Transverse colon (tissue), 4 donors: ENCODE data around the gene ANK3. TPM values are rescaled to one million over a fixed set of nuclear protein-coding genes. Genes with fewer than 3 reads are reported as not detected.
A peak's percentile ranks its signal among the peaks of the same experiment; 100 is the strongest.

Source experiments
- DNase-seq: peaks from one replicate; pipeline ENCODE4 v3.0.0-alpha.2; 2019
- H3K27ac ChIP-seq, 4 donors: fragments of 200-600 bp; sonication (generic); 2 replicates each; pipeline ENCODE4 v1.5.1; 2016 to 2018; ENCODE audit warnings: inconsistent platforms in 4 of 4
- H3K27me3 ChIP-seq: fragments of 200-600 bp; sonication (generic); 2 replicates; pipeline ENCODE4 v1.5.1; 2017; ENCODE audit warnings: inconsistent platforms
- H3K36me3 ChIP-seq, 4 donors: fragments of 200-600 bp; sonication (generic); 2 replicates each; pipeline ENCODE4 v1.5.1; 2017 to 2019; ENCODE audit warnings: inconsistent platforms in 4 of 4
- H3K4me1 ChIP-seq, 4 donors: fragments of 200-600 bp; sonication (generic); 2 replicates each; pipeline ENCODE4 v1.5.1; 2017 to 2020; ENCODE audit warnings: inconsistent platforms in 4 of 4
- H3K4me3 ChIP-seq, 4 donors: fragments of 200-600 bp; sonication (generic); 1 replicate in 1 of 4; 2 replicates in 3 of 4; pipeline versions ENCODE4 v1.5.1 to v1.6.1; 2017 to 2019; ENCODE audit warnings: inconsistent platforms in 4 of 4
- H3K9me3 ChIP-seq, 2 donors: fragments of 200-600 bp; sonication (generic); 2 replicates each; pipeline ENCODE4 v1.5.1; 2017 to 2019; ENCODE audit warnings: inconsistent platforms in 2 of 2
- CTCF ChIP-seq, 5 experiments: fragments of 200-600 bp in 3 of 5; fragments of 450-650 bp in 2 of 5; sonication (generic) in 3 of 5; IDR thresholded peaks; 1 replicate in 2 of 5; 2 replicates in 3 of 5; pipeline ENCODE4 v1.5.1; 2016 to 2017; ENCODE audit warnings: antibody characterized with exemption in 5 of 5, inconsistent platforms in 3 of 5, mild to moderate bottlenecking in 2 of 5, moderate library complexity in 1 of 5
- EP300 ChIP-seq: sonication (generic); formaldehyde crosslinking; IDR thresholded peaks from one replicate; pipeline ENCODE4 v1.6.1; 2017; ENCODE audit warnings: antibody characterized with exemption, low read depth
- POLR2A ChIP-seq: fragments of 450-650 bp; IDR thresholded peaks from one replicate; pipeline ENCODE4 v1.6.1; 2016; ENCODE audit warnings: antibody characterized with exemption, mild to moderate bottlenecking, moderate library complexity
- POLR2AphosphoS5 ChIP-seq, 3 donors: sonication (generic); formaldehyde crosslinking; IDR thresholded peaks; one replicate each; pipeline ENCODE4 v1.6.1; 2016; ENCODE audit warnings: antibody characterized with exemption in 3 of 3
- WGBS, 2 donors: methylation state at CpG; one replicate each; pipeline ENCODE4 v1.1.5; 2018; ENCODE audit warnings: low coverage in 1 of 2; 5-methylcytosine and 5-hydroxymethylcytosine counted together
- in situ Hi-C, 4 donors: fragments of 200-750 bp; cut with MboI; loops; one replicate each; pipeline versions ENCODE4 v1.15.0 to v1.15.1; 2017; ENCODE audit warnings: low sequenced_read_pairs in 3 of 4, low pct_ligation_motif_present in 1 of 4, low pct_unique_long_range_greater_than_20kb in 1 of 4
- intact Hi-C: fragments of 100-400 bp; cut with DNase I; formaldehyde crosslinking; loops from one replicate; pipeline ENCODE4 v1.15.1; 2023; ENCODE audit warnings: low total_unique reads
- total RNA-seq, 4 donors: library from RNA; depleted of rRNA; stranded (reverse); fragments of >200 nt; gene quantifications; one replicate each; pipeline ENCODE4 v1.1.0, GENCODE V29; 2016

The ANK3 gene
- total RNA-seq, 4 donors from 2014 or later, result 41.2 to 230 (median 172) TPM

- Histone ChIP-seq H3K4me1 (no peaks in the 10 kb centered on the region), H3K36me3 (no peaks in the 10 kb centered on the region), H3K9me3 (no peaks in the 10 kb centered on the region), H3K27me3 (no peaks in the 10 kb centered on the region), H3K27ac (peak overlapping the region in 2 of 4 donors; percentile 14 to 25), H3K4me3 (no peak overlapping the region)
- WGBS, 2 donors, result 77 to 81% methylated on average over 4 to 5 of the region's 5 CpGs
- intact Hi-C loops (no loop called here), in situ Hi-C loops (no loop called here)
- no peak for DNase-seq
- no peak for TF ChIP-seq POLR2A
- no peak for TF ChIP-seq EP300
- no peak for TF ChIP-seq CTCF (IDR thresholded peaks at IDR 0.05)
- no peak for TF ChIP-seq POLR2AphosphoS5 (IDR thresholded peaks at IDR 0.05)
These were observed 84.2 kb downstream of the ANK3 start for GRCh38 chr10:60305380-60305892.

GRCh38 chr10:60304829-60305379 is 84.8 kb downstream of the ANK3 start:
- DNase-seq, result no peak
- H3K4me1 ChIP-seq, result no peaks in the 10 kb centered on the region
- in situ Hi-C loops (no loop called here), intact Hi-C loops (no loop called here)
- no peaks in the 10 kb centered on the region for H3K36me3 ChIP-seq
- 62 to 78% methylated on average over 2 of the region's 2 CpGs for WGBS, 2 donors
- no peaks in the 10 kb centered on the region for H3K27me3 ChIP-seq
- H3K9me3 ChIP-seq, result no peaks in the 10 kb centered on the region
- TF ChIP-seq EP300 (no peak), POLR2A (no peak), CTCF (IDR thresholded peaks at IDR 0.05) (no peak), POLR2AphosphoS5 (IDR thresholded peaks at IDR 0.05) (no peak)
- peak overlapping the region in 2 of 4 donors; percentile 14 to 25 for H3K27ac ChIP-seq
- no peak overlapping the region for H3K4me3 ChIP-seq

GRCh38 chr10:60303778-60304177 is 85.9 kb downstream of the ANK3 start:
- no peaks in the 10 kb centered on the region for H3K4me1 ChIP-seq
- no peak overlapping the region for H3K4me3 ChIP-seq
- in situ Hi-C loops (no loop called here), intact Hi-C loops (no loop called here)
- WGBS, 2 donors, result 92 to 100% methylated on average over 1 of the region's 1 CpG
- no peaks in the 10 kb centered on the region for H3K9me3 ChIP-seq
- no peaks in the 10 kb centered on the region for H3K27me3 ChIP-seq
- no peak for DNase-seq
- TF ChIP-seq CTCF (IDR thresholded peaks at IDR 0.05), result no peak
- no peak for TF ChIP-seq EP300
- TF ChIP-seq POLR2A, result no peak
- TF ChIP-seq POLR2AphosphoS5 (IDR thresholded peaks at IDR 0.05), result no peak
- H3K27ac ChIP-seq, result no peak overlapping the region
- H3K36me3 ChIP-seq, result no peaks in the 10 kb centered on the region

GRCh38 chr10:60299961-60300883 is 89.5 kb downstream of the ANK3 start:
- no peak overlapping the region for H3K27ac ChIP-seq
- no peaks in the 10 kb centered on the region for H3K4me1 ChIP-seq
- WGBS, 2 donors, result 79 to 89% methylated on average over 11 of the region's 11 CpGs
- H3K36me3 ChIP-seq, result no peaks in the 10 kb centered on the region
- TF ChIP-seq POLR2AphosphoS5 (IDR thresholded peaks at IDR 0.05) (no peak), EP300 (no peak), CTCF (IDR thresholded peaks at IDR 0.05) (no peak), POLR2A (no peak)
- in situ Hi-C loops (no loop called here), intact Hi-C loops (no loop called here)
- no peak for DNase-seq
- no peaks in the 10 kb centered on the region for H3K9me3 ChIP-seq
- H3K27me3 ChIP-seq, result no peaks in the 10 kb centered on the region
- no peak overlapping the region for H3K4me3 ChIP-seq
